ENCODE data around the gene RAB31. TPM values are rescaled to one million over a fixed set of nuclear protein-coding genes. Genes with fewer than 3 reads are reported as not detected.
"Not testable (repeated sequence)": the region's sequence is repeated elsewhere in the genome, so short reads cannot be mapped to it uniquely, and the experiment has no call there.

Gene RAB31
- total RNA-seq, 1 experiment from 2014 or later, result 118 TPM

DNA sequence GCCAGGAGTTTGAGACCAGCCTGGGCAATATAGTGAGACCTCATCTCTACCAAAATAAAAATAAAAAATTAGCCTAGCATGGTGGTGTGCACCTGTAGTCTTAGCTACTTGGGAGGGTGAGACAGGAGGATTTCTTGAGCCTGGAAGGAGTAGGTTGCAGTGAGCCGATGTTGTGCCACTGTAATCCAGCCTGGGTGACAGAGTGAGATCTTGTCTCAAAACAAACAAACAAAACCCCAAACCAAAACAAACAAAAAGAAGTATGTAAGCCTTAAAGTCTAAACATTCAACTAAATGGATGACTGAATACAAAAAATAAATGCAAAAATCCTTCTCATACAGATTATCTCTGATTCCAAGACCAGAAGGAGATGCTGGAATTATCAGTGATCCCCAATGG, 58.6 kb downstream of the RAB31 start:
- Histone ChIP-seq H3K36me3 (ENCODE audit: control insufficient read depth, insufficient read depth, low read length) (no peaks in the 10 kb centered on the region), H3K4me3 (ENCODE audit: low read depth in 2 of 2, low read length in 2 of 2) (no peak overlapping the region), H3K4me1 (ENCODE audit: control insufficient read depth, insufficient read depth, low read length) (peaks cover 44% of the 10 kb centered on the region), H3K9me3 (ENCODE audit: control insufficient read depth, insufficient read depth, low read depth, low read length) (no peaks in the 10 kb centered on the region), H3K27ac (ENCODE audit: low read length) (no peak overlapping the region), H3K27me3 (ENCODE audit: control insufficient read depth, insufficient read depth, low read length) (no peaks in the 10 kb centered on the region)
- CTCF ChIA-PET, result no interaction called here
- POLR2A ChIA-PET, result no interaction called here
- in situ Hi-C loops (cut with HindIII; ENCODE audit: low pct_unique_long_range_greater_than_20kb, low sequenced_read_pairs), result no loop called here
- ATAC-seq (peak; percentile 56), DNase-seq (ENCODE audit: low read depth, low spot score) (no peak)
- no TSS peak for BruUV-seq (replicated peaks)
- intact Hi-C loops (cut with micrococcal nuclease; ENCODE audit: unreplicated experiment), result no loop called here
- TF ChIP-seq, protein P1, sequence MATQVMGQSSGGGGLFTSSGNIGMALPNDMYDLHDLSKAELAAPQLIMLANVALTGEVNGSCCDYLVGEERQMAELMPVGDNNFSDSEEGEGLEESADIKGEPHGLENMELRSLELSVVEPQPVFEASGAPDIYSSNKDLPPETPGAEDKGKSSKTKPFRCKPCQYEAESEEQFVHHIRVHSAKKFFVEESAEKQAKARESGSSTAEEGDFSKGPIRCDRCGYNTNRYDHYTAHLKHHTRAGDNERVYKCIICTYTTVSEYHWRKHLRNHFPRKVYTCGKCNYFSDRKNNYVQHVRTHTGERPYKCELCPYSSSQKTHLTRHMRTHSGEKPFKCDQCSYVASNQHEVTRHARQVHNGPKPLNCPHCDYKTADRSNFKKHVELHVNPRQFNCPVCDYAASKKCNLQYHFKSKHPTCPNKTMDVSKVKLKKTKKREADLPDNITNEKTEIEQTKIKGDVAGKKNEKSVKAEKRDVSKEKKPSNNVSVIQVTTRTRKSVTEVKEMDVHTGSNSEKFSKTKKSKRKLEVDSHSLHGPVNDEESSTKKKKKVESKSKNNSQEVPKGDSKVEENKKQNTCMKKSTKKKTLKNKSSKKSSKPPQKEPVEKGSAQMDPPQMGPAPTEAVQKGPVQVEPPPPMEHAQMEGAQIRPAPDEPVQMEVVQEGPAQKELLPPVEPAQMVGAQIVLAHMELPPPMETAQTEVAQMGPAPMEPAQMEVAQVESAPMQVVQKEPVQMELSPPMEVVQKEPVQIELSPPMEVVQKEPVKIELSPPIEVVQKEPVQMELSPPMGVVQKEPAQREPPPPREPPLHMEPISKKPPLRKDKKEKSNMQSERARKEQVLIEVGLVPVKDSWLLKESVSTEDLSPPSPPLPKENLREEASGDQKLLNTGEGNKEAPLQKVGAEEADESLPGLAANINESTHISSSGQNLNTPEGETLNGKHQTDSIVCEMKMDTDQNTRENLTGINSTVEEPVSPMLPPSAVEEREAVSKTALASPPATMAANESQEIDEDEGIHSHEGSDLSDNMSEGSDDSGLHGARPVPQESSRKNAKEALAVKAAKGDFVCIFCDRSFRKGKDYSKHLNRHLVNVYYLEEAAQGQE (IDR thresholded peaks at IDR 0.05; ENCODE audit: insufficient read depth in 1 of 2, low read depth in 2 of 2, low read length in 1 of 2), result 0 out of 4 replicates have a peak, but pooled peaks of 1 of the 2 experiments have one; percentile 24
- TF ChIP-seq POLR2AphosphoS5 (IDR thresholded peaks at IDR 0.05; ENCODE audit: low read depth, low read length), result no peak

DNA sequence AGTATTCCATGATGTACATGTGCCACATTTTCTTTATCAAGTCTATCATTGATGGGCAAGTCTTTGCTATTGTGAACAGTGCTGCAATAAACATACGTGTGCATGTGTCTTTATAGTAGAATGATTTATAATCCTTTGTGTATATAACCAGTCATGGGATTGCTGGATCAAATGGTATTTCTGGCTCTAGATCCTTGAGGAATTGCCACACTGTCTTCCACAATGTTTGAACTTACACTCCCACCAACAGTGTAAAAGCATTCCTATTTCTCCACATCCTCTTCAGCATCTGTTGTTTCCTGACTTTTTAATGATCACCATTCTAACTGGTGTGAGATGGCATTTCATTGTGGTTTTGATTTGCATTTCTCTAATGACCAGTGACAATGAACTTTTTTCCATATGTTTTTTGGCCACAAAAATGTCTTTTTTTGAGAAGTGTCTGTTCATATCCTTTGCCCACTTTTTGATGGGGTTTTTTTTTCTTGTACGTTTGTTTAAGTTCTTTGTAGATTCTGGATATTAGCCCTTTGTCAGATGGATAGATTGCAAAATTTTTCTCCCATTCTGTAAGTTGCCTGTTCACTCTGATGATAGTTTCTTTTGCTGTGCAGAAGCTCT, 60.1 kb downstream of the RAB31 start:
- ATAC-seq; H3K27me3 ChIP-seq (ENCODE audit: control insufficient read depth, insufficient read depth, low read length); H3K27ac ChIP-seq (ENCODE audit: low read length); POLR2A ChIA-PET; H3K9me3 ChIP-seq (ENCODE audit: control insufficient read depth, insufficient read depth, low read depth, low read length); CTCF ChIA-PET; in situ Hi-C loops (cut with HindIII; ENCODE audit: low pct_unique_long_range_greater_than_20kb, low sequenced_read_pairs); H3K36me3 ChIP-seq (ENCODE audit: control insufficient read depth, insufficient read depth, low read length); DNase-seq (ENCODE audit: low read depth, low spot score); intact Hi-C loops (cut with micrococcal nuclease; ENCODE audit: unreplicated experiment); BruUV-seq (replicated peaks); H3K4me3 ChIP-seq (ENCODE audit: low read depth in 2 of 2, low read length in 2 of 2): not testable (repeated sequence)
- peaks cover 59% of the 10 kb centered on the region for H3K4me1 ChIP-seq (ENCODE audit: control insufficient read depth, insufficient read depth, low read length)

DNA sequence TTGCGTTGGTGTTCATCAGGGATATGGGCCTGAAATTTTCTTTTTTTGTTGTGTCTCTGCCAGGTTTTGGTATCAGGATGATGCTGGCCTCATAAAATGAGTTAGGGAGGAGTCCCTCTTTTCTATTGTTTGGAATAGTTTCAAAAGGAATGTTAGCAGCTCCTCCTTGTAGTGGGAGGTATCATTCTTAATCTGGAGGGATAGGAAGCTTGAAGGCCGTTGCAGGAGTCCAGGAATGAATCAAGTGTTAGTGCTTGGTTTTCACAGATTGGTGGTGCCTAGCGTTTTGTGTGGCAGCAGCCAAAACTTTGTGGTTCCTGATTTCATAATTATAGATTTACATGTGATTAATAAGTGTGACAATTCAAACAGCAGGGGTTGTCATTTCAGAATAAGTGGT, 62.0 kb downstream of the RAB31 start:
- H3K27me3 ChIP-seq (ENCODE audit: control insufficient read depth, insufficient read depth, low read length); DNase-seq (ENCODE audit: low read depth, low spot score); CTCF ChIA-PET; in situ Hi-C loops (cut with HindIII; ENCODE audit: low pct_unique_long_range_greater_than_20kb, low sequenced_read_pairs); H3K4me3 ChIP-seq (ENCODE audit: low read depth in 2 of 2, low read length in 2 of 2); H3K36me3 ChIP-seq (ENCODE audit: control insufficient read depth, insufficient read depth, low read length); H3K9me3 ChIP-seq (ENCODE audit: control insufficient read depth, insufficient read depth, low read depth, low read length); ATAC-seq; BruUV-seq (replicated peaks): not testable (repeated sequence)
- H3K4me1 ChIP-seq (ENCODE audit: control insufficient read depth, insufficient read depth, low read length), result peaks cover 68% of the 10 kb centered on the region
- intact Hi-C loops (cut with micrococcal nuclease; ENCODE audit: unreplicated experiment), result loop anchor here (10.0 kb wide), 1 partner anchor 55 kb away; no protein-coding TSS in a partner anchor
- peak overlapping the region; percentile 77 for H3K27ac ChIP-seq (ENCODE audit: low read length)
- POLR2A ChIA-PET, result interaction anchor here (0.6 kb wide), 2 partner anchors 29 to 128 kb away, joined by 3 read pairs; no protein-coding TSS in a partner anchor

DNA sequence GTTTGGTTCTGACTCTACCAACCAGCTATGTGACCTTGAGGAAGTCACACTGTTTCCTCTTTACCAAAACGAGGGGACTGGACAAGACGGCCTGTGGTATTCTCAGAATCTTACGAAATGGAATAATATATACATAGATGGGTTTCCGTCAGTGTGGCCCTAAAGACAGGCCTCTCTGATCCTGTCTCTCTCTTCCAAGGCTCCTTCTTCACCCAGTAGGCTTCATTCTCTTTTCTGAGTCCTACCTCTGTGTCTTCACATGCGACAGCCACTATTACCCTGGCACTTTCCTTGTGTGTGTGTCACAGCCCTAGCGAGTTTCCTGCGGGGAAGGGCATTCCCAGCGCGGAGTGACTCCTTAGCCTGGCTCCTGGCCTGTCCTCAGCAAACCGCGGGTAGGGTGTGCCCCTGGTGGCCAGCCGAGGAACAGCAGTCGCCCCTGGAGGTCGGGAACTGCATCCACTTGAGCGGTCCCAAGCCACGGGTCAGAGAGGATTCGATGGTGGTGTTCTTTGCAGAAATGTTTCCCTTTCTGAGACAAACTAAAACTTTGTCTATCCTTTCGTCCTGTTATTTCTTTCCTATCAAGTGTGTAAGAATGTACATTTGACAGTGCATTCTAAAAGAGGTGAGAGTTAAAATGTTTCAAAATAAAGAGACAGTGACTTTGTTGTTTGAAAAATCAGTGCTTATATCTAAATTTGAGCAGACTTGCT, 63.3 kb downstream of the RAB31 start:
- peak; percentile 93 for ATAC-seq
- Histone ChIP-seq H3K27ac (ENCODE audit: low read length) (peak overlapping the region; percentile 77), H3K36me3 (ENCODE audit: control insufficient read depth, insufficient read depth, low read length) (no peaks in the 10 kb centered on the region), H3K9me3 (ENCODE audit: control insufficient read depth, insufficient read depth, low read depth, low read length) (no peaks in the 10 kb centered on the region), H3K4me1 (ENCODE audit: control insufficient read depth, insufficient read depth, low read length) (peaks cover 61% of the 10 kb centered on the region), H3K4me3 (ENCODE audit: low read depth in 2 of 2, low read length in 2 of 2) (no peak overlapping the region), H3K27me3 (ENCODE audit: control insufficient read depth, insufficient read depth, low read length) (no peaks in the 10 kb centered on the region)
- in situ Hi-C loops (cut with HindIII; ENCODE audit: low pct_unique_long_range_greater_than_20kb, low sequenced_read_pairs) (no loop called here), intact Hi-C loops (cut with micrococcal nuclease; ENCODE audit: unreplicated experiment) (loop anchor here (10.0 kb wide), 1 partner anchor 57 kb away; no protein-coding TSS in a partner anchor)
- CTCF ChIA-PET, result interaction anchor here (0.7 kb wide), 1 partner anchor 587 kb away, joined by 3 read pairs; no protein-coding TSS in a partner anchor
- POLR2A ChIA-PET, result no interaction called here
- peak; percentile 48 for DNase-seq (ENCODE audit: low read depth, low spot score)
- BruUV-seq (replicated peaks), result no TSS peak
- TF ChIP-seq, protein P2, sequence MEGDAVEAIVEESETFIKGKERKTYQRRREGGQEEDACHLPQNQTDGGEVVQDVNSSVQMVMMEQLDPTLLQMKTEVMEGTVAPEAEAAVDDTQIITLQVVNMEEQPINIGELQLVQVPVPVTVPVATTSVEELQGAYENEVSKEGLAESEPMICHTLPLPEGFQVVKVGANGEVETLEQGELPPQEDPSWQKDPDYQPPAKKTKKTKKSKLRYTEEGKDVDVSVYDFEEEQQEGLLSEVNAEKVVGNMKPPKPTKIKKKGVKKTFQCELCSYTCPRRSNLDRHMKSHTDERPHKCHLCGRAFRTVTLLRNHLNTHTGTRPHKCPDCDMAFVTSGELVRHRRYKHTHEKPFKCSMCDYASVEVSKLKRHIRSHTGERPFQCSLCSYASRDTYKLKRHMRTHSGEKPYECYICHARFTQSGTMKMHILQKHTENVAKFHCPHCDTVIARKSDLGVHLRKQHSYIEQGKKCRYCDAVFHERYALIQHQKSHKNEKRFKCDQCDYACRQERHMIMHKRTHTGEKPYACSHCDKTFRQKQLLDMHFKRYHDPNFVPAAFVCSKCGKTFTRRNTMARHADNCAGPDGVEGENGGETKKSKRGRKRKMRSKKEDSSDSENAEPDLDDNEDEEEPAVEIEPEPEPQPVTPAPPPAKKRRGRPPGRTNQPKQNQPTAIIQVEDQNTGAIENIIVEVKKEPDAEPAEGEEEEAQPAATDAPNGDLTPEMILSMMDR (IDR thresholded peaks at IDR 0.05), result peak; percentile 99
- TF ChIP-seq POLR2AphosphoS5 (IDR thresholded peaks at IDR 0.05; ENCODE audit: low read depth, low read length), result peak; percentile 40; the same call in 1 of the 2 replicates
- TF ChIP-seq SIN3A (IDR thresholded peaks at IDR 0.05; ENCODE audit: borderline replicate concordance, insufficient read depth, low read depth, low read length), result no peak
